HTERT RPE-1 (cell line): ENCODE data around the gene GPC5.
"Not testable (repeated sequence)": the region's sequence is repeated elsewhere in the genome, so short reads cannot be mapped to it uniquely, and the experiment has no call there.

Experiments used
- in situ Hi-C: fragments of 300-500 bp; cut with MboI; formaldehyde crosslinking; loops from 4 replicates; pipeline ENCODE4 v1.14.3; 2020; ENCODE audit warnings: low sequenced_read_pairs

The GPC5 gene

DNA sequence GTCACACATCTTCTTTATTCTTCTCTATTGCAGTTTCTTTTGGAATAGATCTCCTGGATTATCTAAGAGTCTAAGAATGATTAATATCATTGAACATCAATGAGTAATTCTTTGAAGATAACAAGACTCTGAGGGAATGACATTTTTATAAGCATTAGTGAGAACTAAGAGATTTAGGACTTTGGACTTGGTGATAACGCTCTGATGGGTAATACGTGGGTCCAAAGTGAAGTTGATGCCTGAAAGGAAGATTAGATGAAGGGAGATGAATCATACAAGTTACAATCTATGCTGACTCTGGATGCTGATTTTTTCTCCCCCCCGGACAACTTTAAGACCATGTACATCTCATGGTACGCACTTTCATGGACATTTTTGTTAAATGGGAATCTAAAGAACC is 364.5 kb downstream of the GPC5 start:
- in situ Hi-C loops, result no loop called here

DNA sequence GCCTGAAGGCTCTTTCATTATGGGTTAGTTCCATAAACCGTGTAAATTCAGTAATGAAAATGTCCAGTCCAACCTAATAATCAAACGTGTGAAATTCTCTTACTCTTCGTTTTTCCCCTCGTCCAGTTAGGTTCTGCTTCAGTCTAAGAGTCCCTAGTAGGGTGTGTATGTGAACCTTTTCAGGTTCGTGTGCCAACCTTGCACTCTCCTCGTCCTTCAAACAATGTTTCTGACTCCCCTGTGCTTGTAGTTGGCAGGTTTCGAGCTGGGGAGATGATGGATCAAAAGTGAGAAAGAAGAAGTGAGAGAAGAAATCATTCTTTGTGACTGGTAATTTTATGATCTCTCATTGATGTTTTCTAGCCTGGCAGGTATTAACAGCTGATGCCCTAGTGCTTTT is 366.1 kb downstream of the GPC5 start:
- in situ Hi-C loops, result no loop called here

DNA sequence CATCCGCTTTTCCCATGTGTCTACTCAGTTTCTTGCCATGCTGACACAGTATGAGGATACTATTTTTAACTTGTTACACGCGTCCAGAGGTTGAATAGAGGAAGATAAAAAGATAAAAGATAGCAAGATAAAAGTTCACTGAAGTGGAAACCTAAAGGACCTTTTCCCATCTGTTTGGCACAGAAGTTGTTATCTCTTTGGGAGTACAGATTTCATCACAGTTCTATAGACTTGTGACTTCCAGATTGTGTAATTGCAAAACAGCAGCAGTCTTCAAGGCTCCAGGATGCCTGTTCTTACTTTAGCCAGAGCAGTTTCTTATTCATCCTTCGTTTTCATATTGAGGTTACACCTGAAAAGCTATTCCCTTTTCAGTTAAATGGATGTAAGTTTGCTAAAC is 369.2 kb downstream of the GPC5 start:
- in situ Hi-C loops, result no loop called here

DNA sequence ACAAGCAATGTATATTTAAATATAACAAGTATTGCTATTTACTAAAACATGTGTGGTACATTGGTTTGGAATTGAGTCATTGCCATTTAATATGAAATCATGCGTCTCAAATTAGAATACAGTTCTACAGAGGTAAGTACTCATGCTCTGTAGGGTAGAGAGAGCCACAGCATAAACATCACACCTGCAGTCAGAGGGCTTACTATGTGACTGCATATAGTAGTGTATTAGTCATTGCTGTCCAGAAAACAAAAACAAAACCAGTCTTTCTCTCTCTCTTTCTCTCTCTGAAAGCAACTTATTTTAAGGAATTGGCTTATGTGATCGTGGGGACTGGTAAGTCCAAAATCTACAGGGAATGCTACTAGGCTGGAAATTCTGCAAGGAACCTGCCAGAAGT is 370.3 kb downstream of the GPC5 start:
- in situ Hi-C loops, result no loop called here

DNA sequence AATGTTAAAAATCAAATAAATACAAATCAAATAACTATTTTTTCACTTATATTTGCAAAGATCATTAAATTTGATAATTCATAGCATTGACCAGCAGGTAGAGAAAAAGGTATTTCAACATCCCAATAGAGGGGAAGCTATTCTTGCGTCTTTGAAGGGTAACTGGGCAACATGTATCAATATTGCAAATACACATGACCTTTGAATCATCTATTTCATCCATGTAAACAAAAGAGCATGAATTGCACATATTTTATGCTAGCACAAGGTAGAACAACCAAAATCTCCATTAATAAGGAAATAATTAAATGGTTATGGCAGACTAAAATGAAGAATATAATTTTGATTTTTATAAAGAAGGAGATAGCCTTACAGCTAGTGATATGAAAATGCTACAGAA is 372.8 kb downstream of the GPC5 start:
- in situ Hi-C loops, result no loop called here

DNA sequence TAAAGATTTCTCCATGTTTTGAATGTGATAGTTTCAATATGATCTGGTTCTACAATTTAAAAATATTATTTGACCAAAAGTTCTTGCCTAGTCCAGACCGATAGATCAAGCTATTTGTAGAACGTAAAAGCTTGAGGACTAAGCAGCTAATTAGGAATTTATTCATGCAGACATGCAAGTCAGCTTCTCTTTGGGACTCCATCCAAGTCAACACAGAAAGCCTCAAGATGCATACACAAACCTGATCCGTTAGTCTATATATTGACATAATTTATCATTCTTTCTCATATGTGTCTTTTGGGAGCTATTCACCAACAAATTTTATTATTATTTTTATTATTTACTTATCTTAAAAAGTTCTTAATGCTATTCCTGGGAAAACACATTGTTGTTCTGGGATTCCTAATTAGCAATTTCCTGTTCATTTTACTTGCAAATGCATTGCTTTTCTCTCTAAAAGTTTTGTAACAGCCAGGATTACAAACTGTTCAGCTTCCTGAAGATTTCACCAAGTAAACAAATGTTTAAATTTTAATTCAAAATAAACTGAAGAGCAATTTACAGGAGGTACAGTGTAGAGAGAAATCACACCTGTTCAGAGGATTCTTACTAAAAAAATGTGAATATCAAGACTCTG is 375.3 kb downstream of the GPC5 start:
- in situ Hi-C loops, result no loop called here

DNA sequence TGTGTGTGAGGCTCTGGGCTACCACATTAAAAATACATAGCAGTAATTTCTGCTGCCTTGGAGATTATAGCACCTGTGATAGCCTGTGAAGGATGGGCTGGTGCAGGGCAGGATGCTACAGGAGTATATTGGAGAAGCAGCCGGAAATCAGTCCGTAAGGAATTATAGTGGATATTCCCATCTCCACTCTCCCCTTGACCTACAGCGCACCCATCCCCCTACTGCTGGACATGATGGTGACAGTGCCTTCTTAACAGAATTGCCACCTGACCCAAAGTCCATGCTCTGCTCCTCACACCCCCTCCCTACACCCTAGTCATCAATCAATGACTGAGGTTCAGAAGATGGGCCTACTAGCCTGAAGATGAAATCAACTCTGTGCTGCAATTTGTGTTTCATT is 376.0 kb downstream of the GPC5 start:
- in situ Hi-C loops, result no loop called here

DNA sequence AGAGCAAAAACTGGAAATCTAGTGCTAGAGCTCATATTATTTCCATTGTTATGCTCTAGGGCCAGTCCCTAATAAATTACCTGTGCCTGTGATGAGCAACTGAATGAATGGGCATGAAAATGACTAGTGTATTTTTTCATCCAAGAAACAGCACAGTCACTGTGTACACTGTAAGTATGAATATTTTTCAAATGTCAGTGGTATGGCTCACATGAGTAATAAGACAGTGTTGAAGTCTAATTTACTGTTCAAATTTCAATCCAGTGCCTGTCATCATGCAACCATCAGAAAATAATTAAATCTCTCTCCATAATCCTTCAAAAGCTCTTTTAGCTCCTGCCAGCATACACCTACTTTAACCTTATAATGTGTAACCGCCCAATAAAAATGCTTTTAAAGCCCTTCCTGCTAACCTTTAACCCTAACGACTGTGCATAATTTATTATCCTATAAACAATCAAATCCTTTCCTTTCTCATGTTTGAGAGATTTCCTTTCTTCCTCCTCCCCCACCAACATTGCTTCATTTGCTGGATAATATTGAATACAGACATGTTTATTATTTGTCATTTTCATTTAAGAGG is 378.3 kb downstream of the GPC5 start:
- in situ Hi-C loops, result no loop called here

DNA sequence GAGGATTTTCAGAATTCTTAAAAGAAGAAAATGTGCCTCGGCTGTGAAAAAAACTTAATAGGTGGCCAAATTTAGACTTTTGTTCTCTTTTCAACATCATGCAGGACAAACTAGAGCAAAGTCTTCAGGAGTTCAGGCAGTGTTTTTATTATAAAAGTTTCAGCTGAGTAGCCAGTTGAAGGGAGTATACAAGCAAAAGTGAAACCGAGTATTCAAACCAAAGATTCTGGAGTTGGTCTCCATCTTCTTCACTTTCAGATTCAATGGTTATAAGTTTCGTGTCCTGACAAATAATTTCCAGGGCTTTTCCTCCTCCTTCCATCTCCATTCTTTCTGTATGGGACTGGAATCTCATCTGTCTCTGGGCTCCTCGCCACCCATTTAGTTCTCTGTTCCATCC is 379.7 kb downstream of the GPC5 start:
- in situ Hi-C loops, result no loop called here

DNA sequence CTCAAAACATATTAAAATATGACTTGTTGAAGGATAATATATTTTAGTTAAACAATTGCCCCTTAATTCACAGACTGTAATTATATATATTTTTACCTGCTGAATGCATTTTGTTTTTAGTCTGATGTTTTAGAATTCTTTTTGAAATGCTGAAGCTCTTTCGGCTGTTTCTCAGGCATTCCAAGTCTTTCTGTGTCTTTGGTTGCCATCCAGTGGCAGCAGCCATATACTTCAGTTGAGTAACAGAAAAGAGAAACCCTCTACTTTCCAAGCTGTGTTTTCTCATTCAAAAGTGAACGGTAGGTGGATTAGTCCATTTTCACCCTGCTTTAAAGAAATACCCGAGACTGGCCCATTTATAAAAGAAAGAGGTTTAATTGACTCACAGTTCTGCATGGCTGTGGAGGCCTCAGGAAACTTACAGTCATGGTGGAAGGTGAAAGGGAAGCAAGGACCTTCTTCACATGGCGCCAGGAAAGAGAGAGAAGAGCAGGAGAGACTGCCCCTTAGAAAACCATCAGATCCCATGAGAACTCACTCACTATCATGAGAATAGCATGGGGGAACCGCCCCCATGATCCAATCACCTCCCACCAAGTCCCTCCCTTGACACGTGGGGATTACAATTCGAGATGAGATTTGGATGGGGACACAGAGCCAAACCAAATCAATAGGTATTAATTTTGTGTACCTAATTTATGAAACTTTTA is 383.7 kb downstream of the GPC5 start:
- in situ Hi-C loops, result not testable (repeated sequence)

DNA sequence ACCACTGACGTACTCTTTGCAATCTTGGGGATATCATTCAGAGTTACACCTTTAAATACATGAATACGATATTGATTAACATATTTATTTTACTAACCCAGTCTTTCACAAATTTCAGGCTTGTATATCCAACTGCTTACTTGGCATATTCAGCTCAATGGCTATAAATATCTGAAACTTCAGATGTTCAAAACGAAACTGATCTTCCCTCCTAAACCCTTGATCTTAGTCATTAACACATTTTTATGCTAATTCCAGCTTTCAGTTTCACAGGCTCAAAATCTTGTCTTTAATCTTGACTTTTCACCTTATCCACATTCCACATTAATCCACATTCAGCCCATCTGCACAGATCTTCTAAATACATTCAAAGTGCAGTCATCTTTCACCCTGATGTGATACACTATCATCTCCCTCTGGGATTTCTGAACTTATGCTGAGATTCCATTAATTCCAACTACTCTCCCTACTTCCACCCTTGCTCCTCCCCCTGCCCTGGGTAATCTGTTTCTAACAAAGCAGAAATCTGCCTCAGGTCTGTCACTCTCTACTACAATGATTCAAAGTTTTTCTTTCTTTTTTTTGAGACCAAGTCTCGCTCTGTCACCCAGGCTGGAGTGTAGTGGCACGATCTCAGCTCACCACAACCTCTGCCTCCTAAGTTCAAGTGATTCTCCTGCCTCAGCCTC is 387.2 kb downstream of the GPC5 start:
- in situ Hi-C loops, result no loop called here

DNA sequence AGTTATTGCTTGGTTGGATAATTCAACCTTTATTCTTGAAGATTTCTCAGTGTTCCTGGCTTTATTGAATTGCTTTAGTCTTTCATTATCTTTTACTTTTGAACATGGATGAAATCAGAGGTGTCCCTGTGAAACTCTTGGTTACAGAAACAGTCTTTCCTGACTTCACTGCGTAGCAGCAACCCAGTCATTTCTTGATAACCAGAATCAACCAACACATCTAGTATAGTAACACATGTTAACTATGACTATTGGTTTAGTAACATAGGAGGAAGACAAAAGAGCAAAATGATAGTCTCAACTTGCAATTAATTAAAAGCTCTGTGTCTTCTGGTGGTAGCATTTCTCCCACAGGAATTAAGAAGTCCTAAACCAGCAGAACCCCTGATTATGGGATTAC is 393.6 kb downstream of the GPC5 start:
- in situ Hi-C loops, result no loop called here

DNA sequence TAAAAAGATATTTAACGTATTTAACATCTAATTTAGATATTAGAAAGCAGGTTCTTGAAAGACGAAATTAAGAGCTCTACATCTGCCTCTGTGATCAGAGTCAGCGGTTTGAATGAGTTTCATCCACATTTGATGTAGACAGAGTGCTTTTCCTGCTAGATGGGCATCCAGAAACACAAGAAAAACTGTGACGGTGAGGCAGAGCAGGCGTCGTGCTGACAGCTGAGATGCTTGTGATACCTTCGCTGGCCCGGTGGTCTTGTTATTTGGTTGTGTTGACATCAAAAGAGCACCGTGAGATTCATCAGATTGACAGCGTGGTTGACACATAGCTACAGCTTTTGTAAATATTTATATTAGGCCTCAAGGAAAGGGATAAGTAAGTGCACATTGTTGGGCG is 399.1 kb downstream of the GPC5 start:
- in situ Hi-C loops, result no loop called here

DNA sequence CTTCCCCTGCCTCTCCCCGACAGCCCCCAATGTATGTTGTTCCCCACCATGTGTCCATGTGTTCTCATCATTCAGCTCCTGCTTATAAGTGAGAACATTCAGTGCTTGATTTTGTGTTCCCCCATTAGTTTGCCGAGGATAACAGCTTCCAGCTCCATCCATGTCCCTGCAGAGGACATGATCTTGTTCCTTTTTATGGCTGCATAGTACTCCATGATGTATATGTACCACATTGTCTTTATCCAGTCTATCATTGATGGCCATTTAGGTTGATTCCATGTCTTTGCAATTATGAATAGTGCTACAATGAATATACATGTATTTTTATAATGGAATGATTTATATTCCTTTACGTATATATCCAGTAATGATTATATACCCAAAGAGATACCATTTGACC is 399.9 kb downstream of the GPC5 start:
- in situ Hi-C loops, result not testable (repeated sequence)

DNA sequence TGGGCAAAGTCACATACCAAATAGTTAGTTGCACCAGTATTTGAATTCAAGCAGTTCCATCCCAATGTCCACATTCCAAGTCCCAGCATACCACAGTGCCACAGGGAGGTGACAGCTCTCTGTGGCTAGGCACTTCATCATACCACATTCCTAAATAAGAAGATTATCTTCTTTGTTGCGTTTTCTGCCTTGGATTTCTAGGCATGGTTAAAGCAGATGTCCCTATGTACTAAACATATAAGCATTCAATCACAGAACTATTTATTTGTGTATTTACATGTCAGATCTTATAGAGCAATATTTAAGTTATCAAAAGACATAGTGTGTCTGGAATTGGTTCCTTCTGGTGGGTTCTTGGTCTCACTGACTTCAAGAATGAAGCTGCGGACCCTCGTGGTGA is 403.4 kb downstream of the GPC5 start:
- in situ Hi-C loops, result not testable (repeated sequence)

DNA sequence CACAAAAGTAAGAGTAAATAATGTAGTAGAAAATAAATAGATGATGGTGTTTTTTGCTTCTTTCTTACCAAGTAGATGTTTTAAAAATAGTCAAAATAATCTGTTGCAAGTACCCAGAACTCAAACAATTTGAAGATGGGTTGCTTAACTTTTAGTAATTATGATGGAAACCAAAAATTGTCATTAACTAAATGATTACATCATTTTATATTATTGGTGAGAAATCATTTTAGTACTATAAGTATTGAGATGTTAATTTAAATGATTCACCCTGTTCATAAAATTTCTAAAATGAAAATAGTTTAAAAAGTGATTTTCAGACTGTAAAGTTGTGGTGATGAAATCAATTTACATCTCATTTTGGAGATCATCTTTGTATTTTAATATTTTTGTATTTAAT is 404.5 kb downstream of the GPC5 start:
- in situ Hi-C loops, result no loop called here

DNA sequence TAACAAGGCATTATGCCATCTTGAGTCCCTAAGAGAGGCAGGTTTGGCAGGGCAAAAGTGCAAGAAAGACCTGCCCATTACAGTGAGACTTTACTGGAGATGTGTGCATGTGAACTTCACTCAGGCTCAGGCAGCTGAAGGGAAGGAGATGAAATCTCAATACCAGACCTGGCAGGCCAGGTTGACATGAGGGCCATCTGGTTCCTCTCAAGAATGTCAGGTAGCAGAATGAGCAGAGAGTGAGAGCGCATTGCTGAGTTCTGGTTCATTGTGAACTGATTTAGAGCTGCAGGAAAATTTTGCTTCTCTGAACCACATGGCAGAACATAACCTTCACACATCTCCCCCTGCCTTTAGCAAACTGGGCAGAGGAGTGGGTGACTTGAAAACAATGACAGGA is 406.3 kb downstream of the GPC5 start:
- in situ Hi-C loops, result no loop called here

DNA sequence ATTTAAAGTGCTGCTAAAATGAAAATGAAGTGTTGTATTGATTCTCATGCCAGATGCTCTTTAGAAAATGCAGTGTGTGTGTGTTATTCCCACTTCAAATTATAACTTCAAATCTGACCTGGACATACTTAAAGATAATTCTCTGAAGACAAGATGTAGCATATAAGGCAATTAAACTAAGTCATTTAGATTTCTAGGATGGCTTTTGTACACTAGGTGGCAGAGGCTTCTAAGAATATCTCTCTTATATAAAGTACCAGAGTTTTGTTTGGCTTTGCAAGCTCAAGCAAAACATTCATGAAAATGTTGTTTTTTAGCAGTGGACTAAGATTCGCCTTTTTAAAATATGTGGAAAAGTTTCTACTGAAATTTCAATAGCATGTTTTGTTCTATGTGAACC is 407.2 kb downstream of the GPC5 start:
- in situ Hi-C loops, result no loop called here

DNA sequence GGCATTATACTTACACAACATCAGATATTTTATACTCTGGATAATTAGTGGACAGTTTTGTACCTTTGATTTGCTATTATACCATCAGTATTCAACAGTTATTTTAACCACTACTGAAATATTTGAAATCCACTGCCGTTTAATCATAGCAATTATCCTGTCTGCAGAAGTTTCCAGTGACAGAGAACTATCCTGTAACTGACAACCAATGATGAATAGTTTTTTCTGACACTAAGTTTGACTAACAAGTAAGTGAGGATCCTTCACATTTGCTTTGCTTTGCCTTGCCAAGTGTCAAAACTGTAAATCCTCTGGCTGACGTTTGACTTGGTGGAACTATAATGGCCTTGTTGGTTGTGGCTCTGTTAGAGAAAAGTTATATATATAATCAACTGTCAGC is 410.7 kb downstream of the GPC5 start:
- in situ Hi-C loops, result no loop called here

DNA sequence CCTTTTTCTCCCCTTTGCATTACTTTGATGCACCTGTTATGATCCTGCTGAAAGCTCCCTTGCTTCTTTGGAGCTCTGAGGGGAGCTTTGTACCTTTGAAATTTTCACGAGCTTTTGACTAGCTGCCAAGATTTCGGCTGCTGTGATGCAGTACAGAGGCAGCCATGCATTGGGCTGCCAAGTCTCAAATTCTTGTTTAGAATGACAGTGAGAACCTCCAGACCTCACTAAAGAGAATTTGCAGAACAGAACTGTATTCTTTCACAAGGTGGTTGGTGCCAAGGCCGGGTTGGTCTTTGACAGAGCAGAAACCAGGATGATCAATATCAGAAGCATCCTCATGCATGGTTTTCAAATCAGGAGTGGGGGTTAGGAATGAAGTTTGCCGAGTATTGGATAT is 414.8 kb downstream of the GPC5 start:
- in situ Hi-C loops, result no loop called here

DNA sequence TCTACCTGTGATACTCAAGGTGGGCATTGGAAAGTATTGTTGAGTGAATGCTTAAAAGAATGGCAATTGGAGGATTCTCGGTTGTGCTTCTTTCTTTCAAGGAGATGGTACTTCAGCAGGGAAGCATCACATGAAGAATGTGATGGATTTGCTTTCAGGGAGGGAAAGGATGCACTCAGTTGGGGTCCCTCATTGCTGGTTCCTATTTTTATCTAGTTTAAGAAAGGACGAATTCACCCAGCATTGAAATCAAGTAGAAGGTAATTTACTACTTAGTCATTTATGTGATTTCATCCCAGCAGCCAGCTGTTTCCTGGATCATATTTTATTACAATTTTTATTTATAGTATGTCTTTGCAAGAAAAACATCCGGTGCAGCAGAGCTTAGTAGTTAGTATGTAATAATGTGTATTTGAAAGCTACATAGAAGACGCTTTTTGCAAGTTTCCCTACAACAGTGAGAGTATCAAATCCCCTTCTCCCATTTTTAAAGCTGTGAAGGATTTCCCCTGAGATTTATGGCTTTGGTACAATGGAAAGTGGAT is 417.9 kb downstream of the GPC5 start:
- in situ Hi-C loops, result no loop called here

DNA sequence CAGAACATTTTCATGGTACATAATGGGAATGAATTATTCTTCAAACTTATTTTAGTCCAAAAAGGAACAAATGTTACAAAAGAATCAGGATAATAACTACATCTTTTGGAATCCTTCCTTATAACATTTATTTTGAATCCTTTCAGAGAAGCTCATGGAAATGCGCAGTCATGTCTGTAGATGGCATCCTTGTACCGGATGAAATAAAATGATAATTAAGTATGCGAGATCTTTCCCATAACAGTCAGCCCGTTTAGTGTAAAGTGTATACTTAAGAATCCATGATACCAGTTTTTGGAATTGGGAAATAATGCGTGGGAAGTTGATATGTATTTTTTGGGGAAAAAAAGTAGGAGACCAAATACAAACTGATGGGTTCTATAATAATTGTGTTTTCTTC is 418.8 kb downstream of the GPC5 start:
- in situ Hi-C loops, result no loop called here
